ENCODE measurements around the gene LRFN4.

LRFN4 gene

DNA sequence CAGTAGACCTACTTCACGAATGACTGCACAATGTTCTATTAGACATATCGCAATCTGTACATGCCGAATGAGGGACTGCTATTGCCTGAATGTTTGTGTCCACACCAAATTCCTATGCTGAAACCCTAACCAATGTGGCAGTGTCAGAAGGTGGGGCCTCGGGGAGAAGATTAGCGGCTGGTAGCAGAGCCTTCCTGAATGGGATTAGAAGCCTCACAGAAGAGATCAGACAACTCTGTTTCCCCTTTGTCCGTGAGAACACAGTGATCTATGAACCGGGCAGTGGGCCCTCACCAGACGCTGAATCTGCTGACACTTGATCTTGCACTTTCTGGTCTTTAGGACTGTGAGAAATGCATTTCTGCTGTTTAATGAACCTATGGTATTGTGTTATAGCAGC is 33.1 kb downstream of the LRFN4 start:
- DNase-seq (ENCODE audit: low read depth) = no peak

DNA sequence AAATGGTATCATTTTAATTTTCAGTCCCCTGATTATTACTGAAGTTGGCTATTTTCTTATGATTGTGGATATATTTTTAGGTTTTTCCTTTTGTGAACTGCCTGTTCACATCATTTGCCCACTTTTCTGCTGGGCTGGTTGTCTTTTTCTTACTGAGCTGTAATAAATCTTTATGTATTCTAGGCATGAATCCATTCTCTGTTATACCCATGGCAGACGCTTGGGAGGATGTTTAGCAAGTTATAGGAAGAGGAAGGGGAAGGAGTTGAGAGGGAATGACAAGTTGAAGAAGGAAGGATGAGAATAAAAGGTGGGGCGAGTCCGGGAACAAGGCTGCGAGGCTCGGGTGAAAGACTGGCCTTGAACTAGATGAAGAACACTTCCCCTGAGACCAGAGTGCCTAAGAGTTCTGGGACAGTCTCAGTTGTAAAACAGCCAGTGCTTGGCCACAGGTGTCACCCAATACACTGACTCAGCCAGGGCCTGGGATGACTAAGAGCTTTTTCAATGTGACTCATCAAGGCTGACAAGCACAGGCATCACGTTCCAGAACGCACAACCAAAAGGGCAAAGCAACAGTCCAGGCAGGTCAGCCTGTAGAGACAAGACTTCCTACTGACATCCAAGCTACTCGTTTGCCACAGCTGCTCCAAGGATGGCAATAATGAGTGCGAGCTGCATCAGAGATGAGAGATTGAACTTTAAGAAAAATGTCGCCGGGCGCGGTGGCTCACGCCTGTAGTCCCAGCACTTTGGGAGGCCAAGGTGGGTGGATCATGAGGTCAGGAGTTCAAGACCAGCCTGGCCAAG is 35.2 kb downstream of the LRFN4 start:
- DNase-seq (ENCODE audit: low read depth) = peak; percentile 35

DNA sequence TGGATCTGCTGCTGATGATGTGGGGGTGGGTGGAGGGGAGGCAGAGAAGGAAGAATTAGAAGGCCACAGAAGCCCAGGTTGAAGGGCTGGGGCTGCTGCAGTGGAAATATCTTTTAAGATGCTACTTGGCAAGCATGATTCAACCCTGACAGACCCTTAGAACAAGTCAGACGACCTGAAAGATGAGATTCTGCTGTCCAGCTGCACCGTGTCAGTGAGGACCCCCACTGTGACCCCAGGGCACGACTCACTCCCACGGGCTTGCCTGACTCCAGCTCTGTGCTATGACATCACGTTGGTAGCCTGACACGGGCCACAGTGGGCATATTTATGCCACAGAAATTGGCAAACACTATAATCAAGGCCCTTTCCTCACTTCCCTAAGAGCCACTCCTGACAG is 36.0 kb downstream of the LRFN4 start:
- DNase-seq (ENCODE audit: low read depth) = no peak

DNA sequence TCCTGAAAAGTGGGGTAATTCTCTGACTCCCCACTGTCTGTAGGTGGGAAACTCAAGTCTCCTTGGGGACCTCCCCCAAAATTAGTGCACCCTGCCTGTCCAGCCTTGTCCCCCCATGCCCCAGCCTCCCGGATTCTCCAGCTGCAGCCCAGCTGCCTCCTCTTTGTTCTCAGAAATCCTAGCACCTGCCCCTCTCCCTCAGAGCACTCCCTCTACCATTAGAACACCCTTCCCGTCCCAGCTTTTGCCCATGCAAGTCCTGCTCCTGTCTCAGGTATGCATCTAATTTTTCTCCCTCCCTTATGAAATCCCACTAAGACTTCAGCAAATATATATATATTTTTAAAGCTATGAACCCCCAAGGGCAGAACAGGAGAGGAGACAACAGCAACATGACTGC is 37.3 kb downstream of the LRFN4 start:
- no peak for DNase-seq (ENCODE audit: low read depth)

DNA sequence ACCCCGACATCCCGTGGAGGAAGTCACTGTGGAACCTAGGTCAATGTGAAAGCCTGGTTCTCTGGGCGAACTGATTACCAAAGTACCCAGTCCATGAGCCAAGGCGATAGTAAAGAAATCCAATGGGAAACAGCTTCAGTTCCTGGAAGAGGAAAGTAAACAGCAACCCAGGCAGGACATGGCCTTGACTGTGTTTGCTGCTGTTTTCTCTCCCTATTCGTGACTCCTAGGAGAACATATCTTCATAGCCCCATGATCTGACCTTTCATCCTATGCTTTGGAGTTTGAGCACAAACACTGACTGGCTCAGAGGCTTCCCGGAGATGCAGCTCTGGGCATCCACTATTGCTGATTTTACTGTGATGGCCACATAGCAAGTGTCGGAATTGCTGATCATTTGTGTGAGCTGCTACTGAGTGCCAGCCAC is 45.1 kb downstream of the LRFN4 start:
- no peak for DNase-seq (ENCODE audit: low read depth)

DNA sequence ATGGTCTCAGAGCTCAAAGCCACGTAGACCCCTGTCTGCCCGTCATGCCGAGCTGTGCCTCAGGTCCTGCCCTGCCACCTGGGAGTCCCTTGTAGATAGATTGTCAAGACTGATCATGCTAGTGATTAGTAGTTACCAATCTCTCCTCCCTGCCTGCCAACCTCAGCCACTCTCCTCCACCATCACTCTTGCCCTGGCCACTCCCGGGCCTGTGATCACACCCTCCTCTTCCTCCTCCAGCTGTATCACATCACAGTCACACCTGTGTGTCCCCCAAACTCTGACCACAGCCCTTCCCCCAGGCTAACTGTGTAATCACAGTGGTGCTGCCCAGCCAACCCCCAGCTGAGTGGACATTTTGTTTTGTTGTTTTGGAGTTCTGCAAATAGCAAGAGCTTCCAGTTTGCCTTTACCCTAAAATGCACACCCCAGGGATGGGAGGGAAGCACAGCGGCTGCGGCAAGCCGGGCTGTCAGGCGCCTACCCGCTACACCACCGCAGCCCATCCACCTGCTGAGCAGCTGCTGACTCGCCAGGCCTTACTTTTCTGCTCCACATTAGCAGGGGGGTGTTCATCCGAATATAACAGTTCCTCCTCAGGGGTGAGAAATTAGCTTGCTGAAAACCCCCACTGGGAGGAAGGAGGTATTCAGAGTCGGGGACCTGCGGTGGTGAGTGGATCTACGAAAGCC is 45.8 kb downstream of the LRFN4 start:
- DNase-seq (ENCODE audit: low read depth) = no peak

DNA sequence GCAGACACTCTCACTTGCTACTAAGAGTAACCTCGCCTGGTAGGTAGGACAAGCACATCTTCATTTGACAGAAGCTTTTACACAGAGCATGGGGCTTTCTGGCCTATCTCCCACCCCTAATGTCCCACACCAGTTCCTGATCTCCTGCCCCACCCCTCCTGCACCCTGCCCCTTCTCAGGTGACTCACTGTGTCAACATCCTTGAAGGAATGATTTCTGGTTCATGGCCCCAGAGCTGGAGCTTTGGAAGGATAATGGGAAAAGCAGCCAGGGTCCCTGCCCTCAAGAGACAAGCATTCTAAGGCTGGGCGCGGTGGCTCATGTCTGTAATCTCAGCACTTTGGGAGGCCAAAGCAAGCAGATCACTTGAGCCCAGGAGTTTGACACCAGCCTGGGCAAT is 47.2 kb downstream of the LRFN4 start:
- no peak for DNase-seq (ENCODE audit: low read depth)

DNA sequence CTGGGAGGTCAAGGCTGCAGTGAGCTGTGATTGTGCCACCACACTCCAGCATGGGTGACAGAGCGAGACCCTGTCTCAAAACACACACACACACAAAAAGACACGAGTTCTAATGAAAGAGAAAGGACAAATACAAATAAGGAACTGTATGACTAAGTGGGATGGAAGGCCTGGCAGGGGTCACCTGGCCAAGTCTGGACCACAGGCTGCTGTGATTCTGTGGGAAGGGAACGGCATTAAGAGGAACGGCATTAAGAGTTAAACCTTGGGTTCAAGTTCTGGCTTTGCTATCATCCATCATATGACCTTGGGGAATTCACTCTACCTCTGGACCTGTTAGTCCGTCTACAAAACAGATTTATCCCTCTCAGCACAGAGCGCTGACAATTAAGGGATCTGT is 47.7 kb downstream of the LRFN4 start:
- DNase-seq (ENCODE audit: low read depth) = no peak

DNA sequence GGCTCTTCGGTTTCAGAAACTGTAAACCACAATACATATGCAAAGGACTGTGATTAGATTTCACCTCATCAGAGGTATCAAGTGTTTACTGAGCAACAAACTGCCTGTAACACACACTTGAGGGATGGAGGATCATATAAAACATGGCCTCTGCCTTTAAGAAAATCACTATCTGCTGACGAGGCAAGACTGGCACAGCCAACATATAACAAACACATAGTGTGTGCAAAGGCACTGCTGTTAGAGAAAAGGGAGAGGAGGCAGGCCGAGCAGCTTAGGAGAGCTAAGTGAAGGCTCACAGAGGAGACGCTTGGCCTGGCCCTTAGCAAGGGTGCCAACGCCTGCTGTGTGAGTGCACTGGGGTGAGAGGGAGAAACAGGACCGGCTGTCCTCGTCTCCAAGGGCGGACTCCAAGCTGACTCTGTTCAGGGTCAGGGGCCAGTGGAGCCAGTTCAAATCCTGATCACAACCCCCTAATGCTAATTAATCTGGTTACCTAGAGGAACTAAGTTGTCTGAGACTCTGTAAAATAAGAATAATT is 48.2 kb downstream of the LRFN4 start:
- DNase-seq (ENCODE audit: low read depth) = no peak

DNA sequence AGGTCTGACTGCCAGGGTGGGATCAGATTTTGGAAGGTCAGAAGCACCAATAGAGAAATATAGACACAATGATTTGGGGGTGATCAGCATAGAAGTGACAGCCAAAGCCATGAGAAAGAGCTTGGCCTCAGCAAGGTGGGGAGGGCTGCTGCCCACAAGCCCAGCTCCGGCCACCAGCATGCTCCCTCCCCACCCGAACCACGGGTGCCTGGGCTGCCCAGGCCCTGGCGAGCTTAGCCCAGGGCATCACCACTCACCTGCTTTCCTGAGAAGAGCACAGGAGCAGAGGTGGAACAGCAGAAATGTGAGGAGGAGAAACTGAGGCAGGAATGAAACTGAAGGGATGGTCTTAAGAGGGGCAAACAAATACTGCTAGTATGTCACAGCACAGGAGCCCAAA is 48.8 kb downstream of the LRFN4 start:
- DNase-seq (ENCODE audit: low read depth) = no peak

DNA sequence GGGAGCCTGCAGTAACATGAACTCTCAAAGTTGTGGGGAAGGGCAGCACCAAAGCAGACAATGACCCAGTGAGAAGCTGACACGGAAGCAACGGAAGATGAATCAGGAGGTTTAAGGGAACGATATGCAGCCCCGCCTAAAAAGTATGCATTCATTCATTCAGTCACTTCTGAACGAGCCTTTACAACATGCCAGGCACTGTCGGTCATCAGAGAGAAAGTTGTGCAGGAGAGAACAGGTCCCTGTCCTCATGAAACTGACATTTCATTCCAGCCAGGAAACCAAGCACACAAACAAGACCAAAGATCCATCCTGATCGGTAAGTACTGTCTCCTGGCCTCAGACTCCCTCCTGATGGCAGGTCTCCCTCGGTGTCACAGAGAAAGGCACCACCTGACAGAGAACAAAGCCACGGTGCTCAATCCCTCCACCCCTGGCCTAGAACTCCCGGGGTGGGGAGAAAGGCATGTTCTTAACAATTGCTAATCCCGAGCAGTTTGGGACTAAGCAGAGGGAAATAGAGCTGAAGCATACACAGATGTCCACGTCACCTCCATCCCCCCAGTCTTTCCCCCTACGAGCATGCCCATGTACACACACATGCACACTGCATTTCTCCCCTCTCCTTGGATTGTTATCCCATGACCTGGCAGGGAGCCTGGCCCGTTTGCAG is 49.3 kb downstream of the LRFN4 start:
- no peak for DNase-seq (ENCODE audit: low read depth)

DNA sequence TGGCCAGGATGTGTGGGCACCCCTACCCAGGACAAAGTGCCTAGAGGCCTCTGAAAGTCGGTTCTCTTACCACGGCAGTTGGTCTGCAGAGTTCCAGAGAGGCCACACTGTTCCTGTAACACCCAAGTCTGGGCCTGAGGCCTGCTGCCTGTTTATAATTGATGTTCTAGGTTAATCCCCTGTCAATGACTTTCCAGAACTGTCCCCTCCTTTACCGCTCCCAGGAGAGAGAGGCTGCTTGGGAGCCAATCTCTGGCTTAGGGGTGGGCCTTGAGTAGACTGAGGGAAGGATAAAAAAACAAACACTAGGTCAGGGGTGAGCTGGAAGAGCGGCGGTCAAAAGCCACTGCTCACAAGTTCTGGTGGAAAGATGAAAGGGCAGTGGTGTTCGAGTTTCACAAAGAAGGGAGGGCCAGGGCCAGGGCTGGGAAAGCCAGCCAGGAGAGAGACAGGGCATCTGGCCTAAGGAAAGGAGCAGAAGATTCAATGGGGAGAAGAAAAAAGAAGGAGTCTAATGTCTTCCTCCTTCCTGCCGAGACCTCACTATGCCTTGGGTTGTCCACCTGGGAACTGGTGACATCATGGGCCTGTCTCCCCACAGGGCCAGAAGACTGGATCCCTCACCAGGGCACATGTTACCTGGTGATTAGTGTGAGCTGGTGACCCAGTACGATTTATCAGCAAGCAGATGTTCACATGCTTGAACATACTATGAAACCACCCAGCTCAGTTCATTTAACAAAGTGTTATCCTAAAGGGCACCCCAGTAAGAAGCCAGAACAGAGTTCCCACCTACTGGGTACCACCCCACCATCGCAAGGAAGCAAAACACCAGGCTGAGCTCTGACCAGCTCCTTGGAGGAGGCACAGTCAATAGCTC is 51.1 kb downstream of the LRFN4 start:
- no peak for DNase-seq (ENCODE audit: low read depth)

DNA sequence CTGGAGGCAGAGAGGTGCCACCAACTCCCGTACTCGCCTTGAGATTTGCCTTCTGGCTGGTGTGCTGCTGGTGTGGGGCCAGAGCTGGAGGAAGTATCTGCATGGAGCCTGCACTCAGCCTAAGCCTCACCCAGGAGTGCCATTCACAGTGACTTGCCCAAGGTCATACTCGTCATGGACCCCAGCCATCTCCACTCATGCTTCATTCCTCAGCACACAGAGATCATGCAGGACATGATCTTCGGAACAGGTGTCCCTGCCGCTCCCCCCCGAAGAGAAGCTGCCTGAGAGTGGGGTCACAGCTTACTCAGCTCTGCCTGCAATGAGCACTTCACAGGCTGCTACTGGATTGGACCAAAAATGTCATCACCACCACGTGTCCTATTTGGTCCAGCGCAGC is 52.3 kb downstream of the LRFN4 start:
- DNase-seq (ENCODE audit: low read depth) = no peak

DNA sequence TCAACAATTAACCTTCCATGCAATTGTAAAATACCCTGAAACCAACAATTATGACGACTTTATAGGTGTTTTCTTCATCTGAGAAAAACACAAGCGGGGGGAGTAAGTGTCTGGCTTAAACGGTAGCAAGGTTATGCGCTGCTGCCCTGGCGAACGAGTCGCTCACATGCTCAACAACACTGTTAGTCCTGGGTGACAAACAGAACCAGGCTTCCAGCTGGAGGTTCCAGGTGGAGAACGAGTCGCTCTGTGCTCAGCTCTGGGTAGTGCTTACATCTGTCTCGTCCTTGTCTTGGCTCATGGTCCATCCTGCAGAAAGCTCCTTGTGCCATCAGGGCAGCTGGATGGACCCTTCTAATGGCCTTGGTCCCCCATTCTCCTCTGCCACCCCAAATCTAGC is 53.2 kb downstream of the LRFN4 start:
- DNase-seq (ENCODE audit: low read depth) = no peak
